ENCODE data around the gene ALDH9A1. TPM values are rescaled to one million over a fixed set of nuclear protein-coding genes. Genes with fewer than 3 reads are reported as not detected.

Gene ALDH9A1
- total RNA-seq, 1 donor from 2014 or later = 119 TPM

DNA sequence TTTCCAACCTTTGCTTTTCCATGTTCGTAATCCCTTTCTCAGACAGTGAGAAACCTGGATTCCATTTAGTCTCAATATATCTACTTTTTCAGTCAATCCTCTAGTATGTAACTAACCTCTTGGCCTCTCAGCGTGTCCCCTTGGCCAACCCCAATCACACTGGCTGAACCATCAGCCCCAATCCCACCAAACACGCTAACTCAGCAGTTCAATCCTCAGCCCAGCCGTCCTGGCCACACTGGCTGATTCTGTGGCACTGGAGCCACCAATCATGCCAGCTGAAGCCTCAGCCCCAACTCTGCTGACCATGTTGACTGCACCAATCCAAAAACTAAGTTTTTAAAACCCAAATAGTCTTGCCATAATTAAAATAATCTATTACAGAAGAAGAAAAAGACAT is 73.9 kb downstream of the ALDH9A1 start:
- no peak for DNase-seq (ENCODE audit: low spot score)

DNA sequence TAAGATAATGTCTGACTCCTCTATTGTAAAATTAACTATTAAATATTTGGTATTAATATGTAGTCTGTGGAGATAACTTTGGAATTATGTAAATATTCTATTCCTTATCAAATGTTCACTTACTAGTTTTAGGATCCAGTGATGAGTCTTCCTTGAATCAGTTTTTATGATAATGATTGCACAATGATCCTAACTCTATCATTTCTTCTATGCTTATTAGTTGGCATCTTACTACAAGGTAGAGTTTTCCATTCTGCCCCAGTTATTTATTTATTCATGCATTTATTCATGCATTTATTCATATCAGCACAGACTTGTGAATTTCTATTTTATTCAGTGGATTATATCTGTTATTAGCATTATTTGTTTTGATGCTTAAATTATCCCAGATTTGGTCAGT is 74.7 kb downstream of the ALDH9A1 start:
- DNase-seq (ENCODE audit: low spot score) = no peak

DNA sequence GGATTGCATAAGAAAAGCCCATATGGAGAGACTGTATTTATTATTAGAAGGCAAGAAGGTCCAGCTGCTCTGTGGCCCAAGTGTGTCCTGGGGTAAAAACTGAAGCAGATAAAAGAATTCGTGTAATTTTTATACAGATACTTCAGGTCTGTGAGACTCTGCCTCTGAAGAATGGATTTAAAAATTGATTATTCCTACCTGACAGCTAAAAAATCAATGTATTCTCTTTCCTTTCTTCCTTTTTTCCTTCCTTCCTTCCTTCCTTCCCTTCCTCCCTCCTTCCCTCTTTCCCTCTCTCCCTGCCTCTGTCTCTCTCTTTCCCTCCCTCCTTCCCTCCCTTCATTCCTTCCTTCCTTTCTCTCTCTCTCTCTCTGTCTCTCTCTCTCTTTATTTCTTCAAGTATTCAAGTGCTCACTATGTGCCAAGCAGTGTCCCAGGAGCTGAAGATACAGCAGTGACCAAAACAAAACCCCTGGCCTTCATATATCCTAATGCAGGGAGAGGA is 78.7 kb downstream of the ALDH9A1 start:
- DNase-seq (ENCODE audit: low spot score) = no peak

DNA sequence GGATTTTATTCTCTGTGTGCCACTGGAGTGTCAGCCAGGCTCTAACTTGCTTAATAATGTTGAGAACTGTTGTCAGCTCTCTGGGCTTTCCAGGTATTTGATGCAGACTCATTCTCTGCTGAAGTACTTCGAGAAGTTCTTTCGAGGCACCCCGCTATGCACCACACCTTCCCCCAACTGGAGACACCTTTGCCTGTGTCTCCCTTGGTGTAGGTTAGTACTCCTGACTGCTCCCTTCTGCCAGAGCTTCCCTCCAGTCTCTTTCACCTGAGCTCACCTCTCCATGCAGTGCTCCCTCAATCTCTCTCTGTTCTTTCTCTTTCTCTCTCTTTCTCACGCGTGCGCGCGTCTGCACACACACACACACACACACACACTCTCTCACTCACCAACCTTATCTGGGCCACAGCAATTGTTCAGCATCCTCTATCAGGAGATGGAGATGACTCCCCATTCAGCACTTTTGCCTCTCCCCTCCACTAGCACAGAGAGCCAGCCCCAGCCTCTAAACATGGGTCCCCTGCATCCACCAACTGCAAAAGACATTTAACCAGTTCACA is 81.3 kb downstream of the ALDH9A1 start:
- DNase-seq (ENCODE audit: low spot score) = no peak

DNA sequence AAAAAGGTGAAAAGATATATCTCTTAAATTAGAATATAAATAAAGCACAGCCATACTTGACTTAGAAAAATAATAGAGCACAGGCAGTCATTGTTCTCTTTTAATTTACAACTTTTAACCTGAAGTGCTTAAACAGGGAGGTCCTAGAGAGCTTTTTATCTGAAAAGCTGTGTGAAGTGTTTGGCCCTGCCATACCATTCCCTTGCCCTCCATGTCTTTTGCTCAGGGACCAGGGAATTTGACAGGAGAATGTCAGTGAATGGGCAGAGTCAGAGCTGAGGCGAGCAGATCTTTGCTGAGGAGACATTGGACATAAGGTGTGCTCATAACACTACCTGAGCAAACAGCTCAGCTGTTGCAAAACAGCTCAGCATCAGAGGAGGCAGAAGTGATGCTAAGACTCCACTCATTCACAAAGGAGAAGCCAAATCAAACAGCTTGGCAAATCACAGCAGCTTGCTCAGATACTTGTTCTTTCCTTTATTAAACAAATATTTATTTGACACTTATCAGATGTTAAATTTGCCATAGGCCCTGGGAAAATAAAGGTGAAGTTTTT is 82.2 kb downstream of the ALDH9A1 start:
- no peak for DNase-seq (ENCODE audit: low spot score)

Other genes with a start within 250 kb of the ALDH9A1 start
- not detected for gene LRRC52, start 154.6 kb downstream of the ALDH9A1 start, total RNA-seq
- gene MGST3, start 67.3 kb downstream of the ALDH9A1 start, total RNA-seq = 418 TPM
- 78.2 TPM for gene TMCO1, start 70.3 kb upstream of the ALDH9A1 start, total RNA-seq
- 25.6 TPM for gene UCK2, start 129.1 kb upstream of the ALDH9A1 start, total RNA-seq